Chondrocyte (in vitro differentiated cells): ENCODE results near the gene KCTD16. TPM values are rescaled to one million over a fixed set of nuclear protein-coding genes. Genes with fewer than 3 reads are reported as not detected.

Experiments used
- DNase-seq: peaks from one replicate; pipeline ENCODE4 v3.0.0; 2021; ENCODE audit warnings: mixed read lengths, low spot score
- H3K27ac Mint-ChIP-seq: one replicate; pipeline ENCODE4 v1.8.0; 2021; ENCODE audit warnings: mild to moderate bottlenecking, moderate library complexity, mixed read lengths; ENCODE audit not compliant: unreplicated experiment
- H3K27me3 Mint-ChIP-seq: 2 replicates; pipeline ENCODE4 v1.8.0; 2021; ENCODE audit warnings: low read depth, mixed read lengths
- H3K36me3 Mint-ChIP-seq: 2 replicates; pipeline ENCODE4 v1.8.0; 2021; ENCODE audit warnings: low read depth, mixed read lengths
- H3K4me1 Mint-ChIP-seq: 2 replicates; pipeline ENCODE4 v1.8.0; 2021; ENCODE audit warnings: low read depth, mild to moderate bottlenecking, mixed read lengths
- H3K4me3 Mint-ChIP-seq: one replicate; pipeline ENCODE4 v1.8.0; 2021; ENCODE audit warnings: mild to moderate bottlenecking, moderate library complexity, mixed read lengths; ENCODE audit not compliant: unreplicated experiment
- H3K9me3 Mint-ChIP-seq: 2 replicates; pipeline ENCODE4 v1.8.0; 2021; ENCODE audit warnings: low read depth, mixed read lengths
- CTCF ChIP-seq: fragments of 200-600 bp; sonication (generic); IDR thresholded peaks from 2 replicates; pipeline ENCODE4 v1.5.0; 2021; ENCODE audit warnings: antibody characterized with exemption, mild to moderate bottlenecking, moderate library complexity
- total RNA-seq: library from RNA; stranded (reverse); gene quantifications from 3 replicates; pipeline ENCODE4 v1.2.1, GENCODE V29; 2021

Gene KCTD16
- total RNA-seq, 1 donor from 2014 or later = 1.5 TPM

GRCh38 chr5:144196612-144197011 is 25.9 kb downstream of the KCTD16 start:
- Mint-ChIP-seq H3K9me3 (no peaks in the 10 kb centered on the region), H3K36me3 (no peaks in the 10 kb centered on the region), H3K4me1 (peaks cover 5% of the 10 kb centered on the region), H3K27ac (no peak overlapping the region), H3K4me3 (no peak overlapping the region), H3K27me3 (peaks cover 11% of the 10 kb centered on the region)
- TF ChIP-seq CTCF = no peak
- DNase-seq = no peak

GRCh38 chr5:144198386-144198785 is 27.7 kb downstream of the KCTD16 start:
- H3K27me3 Mint-ChIP-seq = peaks cover 14% of the 10 kb centered on the region
- no peaks in the 10 kb centered on the region for H3K9me3 Mint-ChIP-seq
- peaks cover 5% of the 10 kb centered on the region for H3K4me1 Mint-ChIP-seq
- no peak for DNase-seq
- no peak overlapping the region for H3K4me3 Mint-ChIP-seq
- H3K27ac Mint-ChIP-seq = no peak overlapping the region
- H3K36me3 Mint-ChIP-seq = no peaks in the 10 kb centered on the region
- no peak for TF ChIP-seq CTCF

- Mint-ChIP-seq H3K4me1 (peaks cover 21% of the 10 kb centered on the region), H3K36me3 (no peaks in the 10 kb centered on the region)
Measured at GRCh38 chr5:144201588-144201987, 30.9 kb downstream of the KCTD16 start.

GRCh38 chr5:144202072-144202471 is 31.4 kb downstream of the KCTD16 start:
- H3K4me3 Mint-ChIP-seq = no peak overlapping the region
- TF ChIP-seq CTCF = no peak
- H3K36me3 Mint-ChIP-seq = no peaks in the 10 kb centered on the region
- H3K9me3 Mint-ChIP-seq = no peaks in the 10 kb centered on the region
- H3K4me1 Mint-ChIP-seq = peaks cover 21% of the 10 kb centered on the region
- peaks cover 15% of the 10 kb centered on the region for H3K27me3 Mint-ChIP-seq
- DNase-seq = no peak
- H3K27ac Mint-ChIP-seq = no peak overlapping the region

More at GRCh38 chr5:144201588-144201987, 30.9 kb downstream of the KCTD16 start:
- no peak for DNase-seq
- Mint-ChIP-seq H3K4me3 (no peak overlapping the region), H3K9me3 (no peaks in the 10 kb centered on the region), H3K27ac (no peak overlapping the region), H3K27me3 (peaks cover 15% of the 10 kb centered on the region)
- TF ChIP-seq CTCF = no peak

- no peak for DNase-seq
- no peaks in the 10 kb centered on the region for H3K36me3 Mint-ChIP-seq
- H3K4me1 Mint-ChIP-seq = peaks cover 21% of the 10 kb centered on the region
- no peak overlapping the region for H3K4me3 Mint-ChIP-seq
- no peaks in the 10 kb centered on the region for H3K9me3 Mint-ChIP-seq
- no peak overlapping the region for H3K27ac Mint-ChIP-seq
- no peak for TF ChIP-seq CTCF
- peaks cover 17% of the 10 kb centered on the region for H3K27me3 Mint-ChIP-seq
Measured at GRCh38 chr5:144202726-144203125, 32.1 kb downstream of the KCTD16 start.
